ENCODE results near the gene DRD3. TPM values are rescaled to one million over a fixed set of nuclear protein-coding genes. Genes with fewer than 3 reads are reported as not detected.

DRD3 gene
- total RNA-seq, 1 donor from 2014 or later = not detected

DNA sequence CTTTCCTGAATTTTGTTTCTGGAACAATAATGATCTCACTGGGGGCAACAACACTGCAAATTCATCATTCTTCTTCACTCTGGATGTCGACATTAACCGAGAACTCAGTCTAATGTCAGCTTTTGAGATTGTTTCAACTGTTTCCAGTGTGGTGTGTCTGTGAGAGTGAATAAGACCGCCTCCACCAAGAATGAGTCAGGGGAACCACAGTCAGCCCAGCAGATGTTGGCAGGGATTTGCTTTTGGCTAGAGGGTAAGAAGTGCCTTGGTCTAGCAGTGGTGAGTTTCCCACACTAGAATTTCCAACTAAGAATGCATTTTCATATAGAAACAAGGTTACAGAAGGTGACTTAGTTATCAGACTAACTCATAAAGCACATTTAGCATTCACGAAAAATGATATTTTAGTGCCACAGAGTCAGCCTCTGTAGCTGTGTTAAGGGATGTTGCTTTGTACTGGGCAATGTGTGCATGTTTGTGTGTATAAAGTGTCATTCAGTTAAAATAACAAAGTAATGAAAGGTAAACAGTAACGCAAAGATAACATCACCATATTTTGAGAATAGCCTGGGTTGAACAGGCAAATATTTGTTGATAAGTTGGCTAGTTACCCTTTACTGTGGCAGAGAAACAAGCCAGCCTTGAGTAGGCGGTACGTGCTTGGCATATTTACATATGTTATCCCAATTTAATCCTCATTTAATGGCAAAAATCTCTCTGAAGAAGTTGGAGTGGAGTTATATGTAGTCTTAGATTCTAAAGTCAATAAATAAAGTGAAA, 33.8 kb downstream of the DRD3 start:
- no peaks in the 10 kb centered on the region for H3K9me3 ChIP-seq (ENCODE audit: low read depth)
- no peak overlapping the region for H3K4me3 ChIP-seq
- H2AFZ ChIP-seq (replicated peaks) = no peak overlapping the region
- no peaks in the 10 kb centered on the region for H3F3A ChIP-seq (ENCODE audit: low read depth)
- no peak overlapping the region for H3K4me2 ChIP-seq
- H3K4me1 ChIP-seq = no peaks in the 10 kb centered on the region
- no peaks in the 10 kb centered on the region for H3K36me3 Mint-ChIP-seq
- H3K9ac ChIP-seq = no peak overlapping the region
- no peaks in the 10 kb centered on the region for H3K36me3 ChIP-seq
- peaks cover 2% of the 10 kb centered on the region for H3K27me3 Mint-ChIP-seq (ENCODE audit: insufficient read depth, low read depth)
- H3K27ac ChIP-seq = no peak overlapping the region
- H4K20me1 ChIP-seq (ENCODE audit: low read depth) = no peaks in the 10 kb centered on the region
- H3K27me3 ChIP-seq = no peaks in the 10 kb centered on the region
- peaks cover 4% of the 10 kb centered on the region for H3K4me1 Mint-ChIP-seq
- no peak for DNase-seq (ENCODE audit: low spot score)
- H3K27ac Mint-ChIP-seq = no peak overlapping the region
- H3K9me3 Mint-ChIP-seq = no peaks in the 10 kb centered on the region
- H3K4me3 Mint-ChIP-seq = no peak overlapping the region
- H3K79me2 ChIP-seq (ENCODE audit: low read depth) = no peaks in the 10 kb centered on the region
- no peak for TF ChIP-seq EZH2 (IDR thresholded peaks at IDR 0.05)
- TF ChIP-seq, protein P1, sequence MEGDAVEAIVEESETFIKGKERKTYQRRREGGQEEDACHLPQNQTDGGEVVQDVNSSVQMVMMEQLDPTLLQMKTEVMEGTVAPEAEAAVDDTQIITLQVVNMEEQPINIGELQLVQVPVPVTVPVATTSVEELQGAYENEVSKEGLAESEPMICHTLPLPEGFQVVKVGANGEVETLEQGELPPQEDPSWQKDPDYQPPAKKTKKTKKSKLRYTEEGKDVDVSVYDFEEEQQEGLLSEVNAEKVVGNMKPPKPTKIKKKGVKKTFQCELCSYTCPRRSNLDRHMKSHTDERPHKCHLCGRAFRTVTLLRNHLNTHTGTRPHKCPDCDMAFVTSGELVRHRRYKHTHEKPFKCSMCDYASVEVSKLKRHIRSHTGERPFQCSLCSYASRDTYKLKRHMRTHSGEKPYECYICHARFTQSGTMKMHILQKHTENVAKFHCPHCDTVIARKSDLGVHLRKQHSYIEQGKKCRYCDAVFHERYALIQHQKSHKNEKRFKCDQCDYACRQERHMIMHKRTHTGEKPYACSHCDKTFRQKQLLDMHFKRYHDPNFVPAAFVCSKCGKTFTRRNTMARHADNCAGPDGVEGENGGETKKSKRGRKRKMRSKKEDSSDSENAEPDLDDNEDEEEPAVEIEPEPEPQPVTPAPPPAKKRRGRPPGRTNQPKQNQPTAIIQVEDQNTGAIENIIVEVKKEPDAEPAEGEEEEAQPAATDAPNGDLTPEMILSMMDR (IDR thresholded peaks at IDR 0.05) = no peak
- TF ChIP-seq EZH2phosphoT487 (IDR thresholded peaks at IDR 0.05) = no peak

DNA sequence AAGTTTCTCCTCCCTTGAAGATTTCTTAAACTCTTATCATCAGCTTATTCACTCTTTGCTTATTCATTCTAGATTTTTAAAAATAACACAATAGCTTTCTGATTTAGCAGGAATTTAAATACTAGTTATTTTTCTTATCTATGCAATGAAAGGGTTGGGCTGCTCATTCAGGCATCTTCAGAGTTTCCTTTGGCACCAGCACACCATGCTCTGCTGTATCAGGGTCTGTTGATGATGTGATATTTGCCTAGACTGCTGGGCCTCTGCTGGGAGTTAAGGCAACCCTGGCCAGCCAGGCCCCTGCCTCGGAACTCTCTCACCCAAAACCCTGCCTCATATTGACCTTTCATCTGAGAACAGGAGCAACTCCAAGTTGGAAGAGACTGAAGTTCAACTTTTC, 35.0 kb downstream of the DRD3 start:
- no peak overlapping the region for H3K4me3 Mint-ChIP-seq
- no peaks in the 10 kb centered on the region for H3F3A ChIP-seq (ENCODE audit: low read depth)
- no peak overlapping the region for H3K4me2 ChIP-seq
- no peak overlapping the region for H3K9ac ChIP-seq
- no peak overlapping the region for H3K27ac Mint-ChIP-seq
- H3K36me3 ChIP-seq = no peaks in the 10 kb centered on the region
- no peaks in the 10 kb centered on the region for H3K27me3 ChIP-seq
- no peak overlapping the region for H2AFZ ChIP-seq (replicated peaks)
- no peak for DNase-seq (ENCODE audit: low spot score)
- peaks cover 2% of the 10 kb centered on the region for H3K4me1 Mint-ChIP-seq
- TF ChIP-seq, protein P1 (IDR thresholded peaks at IDR 0.05) = no peak
- TF ChIP-seq EZH2 (IDR thresholded peaks at IDR 0.05) (no peak), EZH2phosphoT487 (IDR thresholded peaks at IDR 0.05) (no peak)
- H3K9me3 Mint-ChIP-seq = no peaks in the 10 kb centered on the region
- peaks cover 2% of the 10 kb centered on the region for H3K27me3 Mint-ChIP-seq (ENCODE audit: insufficient read depth, low read depth)
- no peaks in the 10 kb centered on the region for H3K79me2 ChIP-seq (ENCODE audit: low read depth)
- no peak overlapping the region for H3K27ac ChIP-seq
- no peaks in the 10 kb centered on the region for H3K36me3 Mint-ChIP-seq
- no peaks in the 10 kb centered on the region for H4K20me1 ChIP-seq (ENCODE audit: low read depth)
- H3K4me3 ChIP-seq = no peak overlapping the region
- no peaks in the 10 kb centered on the region for H3K9me3 ChIP-seq (ENCODE audit: low read depth)
- no peaks in the 10 kb centered on the region for H3K4me1 ChIP-seq

DNA sequence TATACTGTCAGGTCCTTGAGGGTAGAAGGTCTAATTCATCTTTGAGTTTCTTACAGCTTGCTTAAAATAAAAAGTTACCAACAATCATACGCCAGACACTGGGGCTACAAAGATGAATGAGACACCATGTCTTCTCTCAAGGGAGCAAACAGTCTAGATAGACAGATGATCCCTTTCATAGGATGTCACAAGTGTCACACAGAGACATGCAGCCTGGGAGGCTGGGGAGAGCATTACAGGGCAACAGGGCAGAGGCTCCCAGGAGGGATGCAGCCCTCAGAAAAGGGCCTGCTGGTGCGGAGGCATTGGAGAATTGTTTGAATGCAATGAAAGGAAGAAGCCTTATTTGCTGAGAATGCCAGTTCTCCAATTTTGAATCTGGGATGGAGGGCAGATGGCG, 39.0 kb downstream of the DRD3 start:
- Histone ChIP-seq H2AFZ (replicated peaks) (no peak overlapping the region), H4K20me1 (ENCODE audit: low read depth) (no peaks in the 10 kb centered on the region), H3K27me3 (no peaks in the 10 kb centered on the region), H3K4me1 (no peaks in the 10 kb centered on the region), H3K9ac (no peak overlapping the region), H3K36me3 (no peaks in the 10 kb centered on the region), H3F3A (ENCODE audit: low read depth) (no peaks in the 10 kb centered on the region), H3K9me3 (ENCODE audit: low read depth) (no peaks in the 10 kb centered on the region), H3K4me3 (no peak overlapping the region), H3K4me2 (no peak overlapping the region), H3K27ac (no peak overlapping the region), H3K79me2 (ENCODE audit: low read depth) (no peaks in the 10 kb centered on the region)
- TF ChIP-seq EZH2 (IDR thresholded peaks at IDR 0.05) = no peak
- TF ChIP-seq EZH2phosphoT487 (IDR thresholded peaks at IDR 0.05) = no peak
- TF ChIP-seq, protein P1 (IDR thresholded peaks at IDR 0.05) = no peak
- Mint-ChIP-seq H3K27ac (no peak overlapping the region), H3K27me3 (ENCODE audit: insufficient read depth, low read depth) (peaks cover 2% of the 10 kb centered on the region), H3K9me3 (no peaks in the 10 kb centered on the region), H3K36me3 (no peaks in the 10 kb centered on the region), H3K4me1 (peaks cover 2% of the 10 kb centered on the region), H3K4me3 (no peak overlapping the region)
- no peak for DNase-seq (ENCODE audit: low spot score)

Data from neural progenitor cell (in vitro differentiated cells).